GM21825 (cell line): ENCODE measurements around the gene SPINK1.
"Not testable (repeated sequence)": the region's sequence is repeated elsewhere in the genome, so short reads cannot be mapped to it uniquely, and the experiment has no call there.

Experiments used
- ATAC-seq: cut with Tn5 transposase; IDR thresholded peaks from one replicate; pipeline ENCODE4 v1.9.1; 2021; ENCODE audit warnings: mild to moderate bottlenecking, moderate library complexity; ENCODE audit not compliant: unreplicated experiment

SPINK1 gene

DNA sequence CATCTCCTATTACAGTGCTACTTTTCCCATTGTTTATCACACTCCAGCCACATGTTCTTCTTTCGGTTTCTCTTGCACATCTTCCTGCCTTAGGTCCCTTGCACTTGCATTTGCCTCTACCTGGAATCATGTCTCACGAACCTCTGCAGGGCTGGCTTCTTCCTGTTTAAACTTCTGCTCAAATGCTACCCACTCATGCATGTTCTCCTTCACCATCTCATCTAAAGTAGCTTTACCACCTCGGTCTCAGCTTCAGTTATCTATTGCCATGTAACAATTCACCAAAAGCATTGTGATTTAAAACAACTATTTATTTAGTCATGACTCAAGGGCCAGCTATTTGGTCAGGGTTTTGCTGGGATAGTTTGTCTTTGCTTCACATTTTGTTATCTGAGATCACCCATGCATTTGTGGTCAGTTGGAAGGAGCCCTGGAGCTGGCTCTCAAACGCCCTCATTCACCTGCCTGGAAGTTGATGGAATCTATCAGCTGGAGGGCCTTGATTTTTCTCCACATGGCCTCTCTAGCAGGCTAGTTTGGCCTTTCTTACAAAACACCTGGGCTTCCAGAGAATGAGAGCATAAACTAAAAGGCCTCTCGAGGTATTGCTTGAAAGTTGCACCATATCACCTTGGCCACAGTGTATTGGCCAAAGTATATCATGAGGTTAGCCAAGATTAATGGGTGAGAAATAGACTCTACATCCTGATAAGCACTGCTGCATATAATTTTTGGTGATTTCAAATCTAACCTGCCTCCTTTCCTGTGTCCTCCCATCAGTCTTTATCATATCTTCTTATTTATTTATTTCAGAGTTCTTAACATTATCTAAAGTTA, 21.4 kb downstream of the SPINK1 start:
- ATAC-seq, result no peak

DNA sequence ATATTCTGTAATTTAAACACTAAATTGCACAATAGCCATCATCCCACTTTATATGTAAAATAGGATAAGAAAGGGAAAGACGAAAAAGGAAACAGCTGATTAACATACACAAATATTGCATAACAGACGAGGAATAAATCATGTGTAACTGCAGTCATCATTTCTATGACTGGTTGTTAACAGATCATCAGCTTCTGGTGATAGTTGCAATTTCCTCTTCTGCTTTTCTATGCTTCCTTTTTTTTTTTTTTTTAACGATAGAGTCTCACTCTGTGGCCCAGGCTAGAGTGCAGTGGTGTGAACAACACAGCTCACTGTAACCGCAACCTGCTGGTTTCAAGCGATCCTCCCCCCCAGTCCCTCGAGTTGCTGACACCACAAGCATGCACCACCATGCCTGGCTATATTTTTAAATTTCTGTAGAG, 26.4 kb downstream of the SPINK1 start:
- peak; percentile 95 for ATAC-seq

GRCh38 chr5:147804334-147804733, 27.1 kb downstream of the SPINK1 start:
- no peak for ATAC-seq

DNA sequence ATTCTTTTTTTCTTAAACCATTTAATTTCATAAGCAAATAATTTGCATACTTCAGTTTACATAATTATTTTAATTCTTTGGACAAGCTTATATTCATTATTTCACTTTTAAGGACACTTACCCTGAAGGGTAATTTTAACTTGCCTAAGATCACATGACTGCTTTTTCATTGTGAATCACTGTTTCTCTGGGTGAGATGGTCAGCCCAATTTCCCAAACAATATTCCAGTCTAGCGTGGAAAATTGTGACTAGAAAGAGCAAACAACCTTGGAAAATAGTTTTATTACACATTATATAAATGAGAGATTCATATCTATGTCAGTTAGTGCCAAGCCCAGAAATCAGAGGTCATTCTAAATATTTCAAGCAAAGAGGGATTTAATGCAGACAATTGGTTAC, 27.5 kb downstream of the SPINK1 start:
- ATAC-seq, result no peak

DNA sequence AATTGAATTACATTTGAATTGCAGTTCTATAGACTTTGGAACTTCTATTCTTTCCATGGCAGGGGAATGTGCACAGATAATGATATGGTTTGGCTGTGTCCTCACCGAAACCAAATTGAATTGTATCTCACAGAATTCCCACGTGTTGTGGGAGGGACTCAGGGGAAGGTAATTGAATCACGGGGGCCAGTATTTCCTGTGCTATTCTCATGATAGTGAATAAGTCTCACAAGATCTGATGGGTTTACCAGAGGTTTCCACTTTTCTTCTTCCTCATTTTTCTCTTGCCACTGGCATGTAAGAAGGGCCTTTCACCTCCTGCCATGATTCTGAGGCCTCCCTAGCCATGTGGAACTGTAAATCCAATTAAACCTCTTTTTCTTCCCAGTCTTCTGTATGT, 28.3 kb downstream of the SPINK1 start:
- ATAC-seq, result not testable (repeated sequence)

DNA sequence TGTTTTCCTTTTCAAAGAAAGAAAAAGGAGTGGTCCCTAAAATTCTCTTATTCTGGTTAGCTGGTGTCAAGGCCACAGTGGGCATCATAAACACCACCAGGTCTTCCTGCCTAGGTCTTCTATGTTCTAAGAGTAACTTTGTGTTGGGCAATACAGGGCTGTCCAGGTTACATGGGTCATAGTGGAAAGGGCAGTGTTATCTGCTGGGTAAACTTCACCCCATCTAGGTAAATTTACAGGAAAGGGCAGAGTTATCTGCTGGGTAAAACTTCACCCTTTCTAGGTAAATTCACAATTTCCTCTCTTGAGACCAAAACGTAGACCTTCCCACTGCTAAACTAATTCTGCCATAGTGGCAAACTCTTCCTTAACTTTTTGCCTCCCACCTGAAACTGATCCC, 30.0 kb downstream of the SPINK1 start:
- no peak for ATAC-seq

DNA sequence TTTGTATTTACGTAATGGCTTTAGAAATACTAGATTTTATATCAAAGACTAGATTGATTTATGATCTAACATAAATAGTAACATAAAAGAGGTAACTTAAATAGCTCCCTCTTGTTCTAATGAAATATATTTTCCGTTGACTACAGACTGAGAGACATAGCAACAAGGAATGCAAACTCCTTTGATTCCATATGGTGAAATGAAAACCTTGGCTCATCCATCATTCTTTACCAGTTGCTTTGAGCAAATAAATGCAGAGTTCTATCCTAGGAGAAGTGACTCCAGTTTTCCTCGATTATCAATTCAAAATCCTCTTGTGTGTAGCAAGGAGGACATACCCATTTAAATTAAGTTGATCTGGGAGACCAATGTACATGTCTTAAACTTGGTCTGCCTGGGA, 31.0 kb downstream of the SPINK1 start:
- no peak for ATAC-seq

- no peak for ATAC-seq
These were observed 34.7 kb downstream of the SPINK1 start for GRCh38 chr5:147796556-147797308.

GRCh38 chr5:147791181-147791580, 40.3 kb downstream of the SPINK1 start:
- ATAC-seq, result no peak

- no peak for ATAC-seq
These were observed 41.7 kb downstream of the SPINK1 start for GRCh38 chr5:147789820-147790219.

GRCh38 chr5:147788023-147788422, 43.4 kb downstream of the SPINK1 start:
- ATAC-seq, result no peak

DNA sequence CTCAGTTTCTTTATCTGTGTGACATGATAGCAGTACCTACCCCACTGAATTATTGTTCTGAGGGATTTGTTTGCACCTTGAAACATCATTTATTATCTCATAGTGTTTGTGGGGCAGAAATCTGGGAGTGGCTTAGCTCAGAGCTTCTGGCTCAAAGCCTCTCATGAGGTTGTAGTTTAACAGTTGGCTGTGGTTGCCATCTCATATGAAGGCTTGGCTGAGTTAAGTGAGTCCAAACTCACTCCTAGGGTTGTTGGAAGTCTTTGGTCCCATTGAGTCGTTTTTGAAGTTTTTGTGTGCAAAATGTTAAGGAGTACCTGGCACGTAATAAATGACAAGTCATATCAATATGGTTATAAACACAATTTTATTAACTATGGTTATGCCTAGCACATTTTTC, 45.3 kb downstream of the SPINK1 start:
- ATAC-seq, result no peak

- no peak for ATAC-seq
These were observed 47.1 kb downstream of the SPINK1 start for GRCh38 chr5:147784146-147784987.

DNA sequence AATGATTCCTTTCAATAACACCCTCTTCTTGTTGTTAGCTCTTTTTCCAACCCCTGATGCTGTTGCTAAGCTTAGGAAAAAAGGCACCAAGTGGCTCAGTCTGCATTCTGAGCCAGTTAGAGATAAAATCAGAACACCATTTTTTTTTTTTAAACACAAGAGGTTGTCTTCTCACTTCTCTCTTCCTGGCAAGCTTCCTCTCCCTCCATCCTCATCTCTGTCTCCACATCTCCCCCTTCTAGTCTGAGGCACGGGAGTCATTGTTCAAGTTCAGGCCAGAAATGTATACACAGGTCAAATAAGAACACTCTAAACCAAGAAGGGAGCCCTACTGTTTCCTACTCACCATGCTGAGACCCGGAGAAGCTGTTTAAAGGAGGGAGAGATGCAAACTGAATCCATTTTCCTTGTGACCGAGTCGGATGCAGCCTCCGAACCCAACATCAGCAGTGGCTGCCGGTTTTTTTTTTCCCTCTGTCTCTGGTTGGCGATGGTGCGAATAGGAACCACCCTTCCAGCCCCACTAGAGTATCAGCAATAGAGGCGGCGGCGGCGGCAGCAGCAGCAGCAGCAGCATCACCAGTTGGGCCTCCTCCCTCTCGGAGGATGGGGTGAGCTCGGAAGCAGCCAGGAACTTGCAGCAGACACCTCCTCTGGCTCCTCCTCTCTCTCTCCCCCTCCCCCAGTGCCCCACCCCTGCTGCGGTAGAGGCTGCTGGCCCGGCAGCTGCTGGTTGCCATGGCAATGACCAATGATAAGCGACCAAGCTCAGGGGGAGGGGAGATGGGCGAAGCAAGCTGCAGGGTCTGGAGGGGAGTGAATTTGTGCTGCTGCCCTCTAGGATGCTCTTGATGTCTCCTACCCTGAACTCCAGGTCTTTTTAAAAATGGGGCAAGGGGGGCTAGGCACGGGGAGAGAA, 49.1 kb downstream of the SPINK1 start, which contains the start of gene JAKMIP2:
Gene JAKMIP2 (minus strand): TSS at position 619 of the 919 bp plus-strand sequence. CDS start 110,922 bp downstream, outside the sequence.
- peak; percentile 99 for ATAC-seq

DNA sequence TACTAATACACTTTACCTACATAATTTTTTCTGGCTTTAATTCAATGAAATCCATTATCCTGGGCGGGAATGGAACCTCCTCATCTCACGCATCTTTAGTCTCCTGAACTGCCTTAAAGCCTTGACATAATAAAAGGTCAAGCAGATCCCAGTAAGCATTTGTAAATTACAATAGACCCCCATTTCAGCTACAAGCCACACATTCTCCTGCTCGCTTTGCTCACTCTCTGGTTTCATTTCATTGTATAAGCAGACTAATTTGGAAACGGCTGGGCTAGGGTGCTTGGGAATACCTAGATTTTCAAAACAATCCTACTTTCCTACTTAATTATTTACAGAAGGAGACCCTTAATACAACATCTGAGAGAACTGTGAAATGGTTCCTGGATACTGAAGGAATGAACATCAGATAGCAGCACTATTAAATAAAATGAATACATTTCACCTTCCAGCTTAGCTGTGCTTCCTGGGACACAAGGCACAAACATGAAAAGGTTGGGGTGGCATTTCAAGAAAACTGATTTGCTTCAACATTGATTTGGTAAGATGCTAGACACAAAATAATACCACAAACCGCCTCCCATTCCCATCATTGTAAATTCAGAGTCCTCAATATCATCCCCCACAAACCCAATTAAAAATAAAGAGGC, 50.4 kb downstream of the SPINK1 start:
- ATAC-seq, result no peak

GRCh38 chr5:147779694-147780093, 51.8 kb downstream of the SPINK1 start:
- no peak for ATAC-seq

DNA sequence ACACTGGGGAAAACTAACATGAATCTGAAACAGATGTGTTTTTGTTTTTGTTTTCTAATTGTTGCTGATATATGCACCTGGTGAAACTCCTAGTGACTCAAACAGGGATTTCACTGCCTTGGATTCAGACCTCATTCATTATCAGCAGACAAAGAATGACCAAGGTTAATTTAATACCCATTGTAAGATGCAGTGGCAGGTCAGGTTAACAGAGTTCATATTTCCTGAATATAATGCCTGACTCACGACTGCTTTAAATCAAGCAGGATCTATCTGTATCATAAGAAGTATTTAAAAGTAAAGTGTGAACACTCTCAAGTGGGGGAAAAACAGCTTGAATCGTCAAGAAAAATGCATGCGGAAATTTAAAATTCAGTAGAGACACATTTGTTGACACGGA, 54.5 kb downstream of the SPINK1 start:
- no peak for ATAC-seq
